Ectodermal cell (in vitro differentiated cells): ENCODE measurements around the gene KAZALD1.
A peak's percentile ranks its signal among the peaks of the same experiment; 100 is the strongest.

Experiments used
- H3K27ac ChIP-seq: 2 replicates; pipeline ENCODE4 v1.7.0; 2013; ENCODE audit warnings: mild to moderate bottlenecking, low read depth, low read length; ENCODE audit not compliant: insufficient read depth, poor library complexity, severe bottlenecking
- H3K27me3 ChIP-seq: 2 replicates; pipeline ENCODE4 v1.7.0; 2013; ENCODE audit warnings: mild to moderate bottlenecking, low read length; ENCODE audit not compliant: insufficient read depth, control insufficient read depth, poor library complexity, severe bottlenecking
- H3K36me3 ChIP-seq: one replicate; pipeline ENCODE4 v1.7.0; 2013; ENCODE audit warnings: low read length; ENCODE audit not compliant: control insufficient read depth, insufficient read depth
- H3K4me1 ChIP-seq: one replicate; pipeline ENCODE4 v1.7.0; 2013; ENCODE audit warnings: low read length; ENCODE audit not compliant: control insufficient read depth, insufficient read depth
- H3K4me3 ChIP-seq: 2 replicates; pipeline ENCODE4 v1.7.0; 2013; ENCODE audit warnings: low read depth, low read length, control low read depth; ENCODE audit not compliant: insufficient read depth
- H3K9me3 ChIP-seq: 2 replicates; pipeline ENCODE4 v1.7.0; 2013; ENCODE audit warnings: mild to moderate bottlenecking, low read length, moderate library complexity; ENCODE audit not compliant: control insufficient read depth
- WGBS, 2 experiments: methylation state at CpG; one replicate each; pipeline ENCODE4 v1.1.7; 2013; ENCODE audit warnings: missing lambda C conversion rate in 2 of 2; 5-methylcytosine and 5-hydroxymethylcytosine counted together

Gene KAZALD1

GRCh38 chr10:101040061-101040460, 21.7 kb upstream of the KAZALD1 start:
- 84 to 87% methylated on average over 3 of the region's 3 CpGs for WGBS, 2 experiments
- Histone ChIP-seq H3K4me1 (peaks cover 7% of the 10 kb centered on the region), H3K9me3 (no peaks in the 10 kb centered on the region), H3K27me3 (peaks cover 62% of the 10 kb centered on the region), H3K27ac (no peak overlapping the region), H3K4me3 (no peak overlapping the region), H3K36me3 (no peaks in the 10 kb centered on the region)

- peaks cover 7% of the 10 kb centered on the region for H3K4me1 ChIP-seq
- H3K36me3 ChIP-seq, result no peaks in the 10 kb centered on the region
- H3K27ac ChIP-seq, result no peak overlapping the region
- H3K27me3 ChIP-seq, result peaks cover 62% of the 10 kb centered on the region
- no peak overlapping the region for H3K4me3 ChIP-seq
- 9 to 56% methylated on average over 1 to 2 of the region's 2 CpGs for WGBS, 2 experiments
- H3K9me3 ChIP-seq, result no peaks in the 10 kb centered on the region
Measured at GRCh38 chr10:101040851-101041250, 20.9 kb upstream of the KAZALD1 start.

GRCh38 chr10:101041252-101041761, 20.5 kb upstream of the KAZALD1 start:
- H3K4me3 ChIP-seq, result no peak overlapping the region
- WGBS, 2 experiments, result 33 to 35% methylated on average over 5 to 6 of the region's 6 CpGs
- no peaks in the 10 kb centered on the region for H3K36me3 ChIP-seq
- peaks cover 7% of the 10 kb centered on the region for H3K4me1 ChIP-seq
- H3K9me3 ChIP-seq, result no peaks in the 10 kb centered on the region
- H3K27me3 ChIP-seq, result peaks cover 62% of the 10 kb centered on the region
- no peak overlapping the region for H3K27ac ChIP-seq

GRCh38 chr10:101042118-101042517, 19.7 kb upstream of the KAZALD1 start:
- no peaks in the 10 kb centered on the region for H3K36me3 ChIP-seq
- 87% methylated on average over 4 of the region's 4 CpGs for WGBS, 2 experiments
- H3K27me3 ChIP-seq, result peaks cover 63% of the 10 kb centered on the region
- peak overlapping the region; percentile 31 for H3K4me3 ChIP-seq
- no peak overlapping the region for H3K27ac ChIP-seq
- no peaks in the 10 kb centered on the region for H3K9me3 ChIP-seq
- H3K4me1 ChIP-seq, result peaks cover 9% of the 10 kb centered on the region

GRCh38 chr10:101042667-101043362, 19.0 kb upstream of the KAZALD1 start:
- no peaks in the 10 kb centered on the region for H3K36me3 ChIP-seq
- H3K4me3 ChIP-seq, result peak overlapping the region; percentile 31
- H3K27me3 ChIP-seq, result peaks cover 65% of the 10 kb centered on the region
- whole genome bisulfite sequencing, 2 experiments, result 4% methylated on average over 40 of the region's 40 CpGs
- peaks cover 14% of the 10 kb centered on the region for H3K4me1 ChIP-seq
- no peaks in the 10 kb centered on the region for H3K9me3 ChIP-seq
- H3K27ac ChIP-seq, result no peak overlapping the region

- no peaks in the 10 kb centered on the region for H3K36me3 ChIP-seq
- no peaks in the 10 kb centered on the region for H3K9me3 ChIP-seq
- H3K4me1 ChIP-seq, result peaks cover 14% of the 10 kb centered on the region
- H3K27me3 ChIP-seq, result peaks cover 67% of the 10 kb centered on the region
- peak overlapping the region; percentile 31 for H3K4me3 ChIP-seq
- H3K27ac ChIP-seq, result no peak overlapping the region
- 31 to 34% methylated on average over 2 of the region's 2 CpGs for WGBS, 2 experiments
Measured at GRCh38 chr10:101043363-101043707, 18.5 kb upstream of the KAZALD1 start.

- Histone ChIP-seq H3K27ac (no peak overlapping the region), H3K9me3 (no peaks in the 10 kb centered on the region), H3K27me3 (peaks cover 72% of the 10 kb centered on the region), H3K36me3 (no peaks in the 10 kb centered on the region), H3K4me3 (no peak overlapping the region), H3K4me1 (peaks cover 14% of the 10 kb centered on the region)
- 82 to 85% methylated on average over 2 of the region's 2 CpGs for WGBS, 2 experiments
Measured at GRCh38 chr10:101044117-101044516, 17.7 kb upstream of the KAZALD1 start.

GRCh38 chr10:101046332-101047238, 15.2 kb upstream of the KAZALD1 start:
- no peaks in the 10 kb centered on the region for H3K36me3 ChIP-seq
- H3K9me3 ChIP-seq, result no peaks in the 10 kb centered on the region
- H3K4me3 ChIP-seq, result no peak overlapping the region
- peaks cover 18% of the 10 kb centered on the region for H3K4me1 ChIP-seq
- WGBS, 2 experiments, result 12 to 16% methylated on average over 25 of the region's 25 CpGs
- peaks cover 84% of the 10 kb centered on the region for H3K27me3 ChIP-seq
- H3K27ac ChIP-seq, result no peak overlapping the region

- H3K4me1 ChIP-seq, result peaks cover 18% of the 10 kb centered on the region
- H3K27ac ChIP-seq, result no peak overlapping the region
- 8 to 11% methylated on average over 16 of the region's 16 CpGs for WGBS, 2 experiments
- no peaks in the 10 kb centered on the region for H3K9me3 ChIP-seq
- no peaks in the 10 kb centered on the region for H3K36me3 ChIP-seq
- H3K4me3 ChIP-seq, result no peak overlapping the region
- H3K27me3 ChIP-seq, result peaks cover 89% of the 10 kb centered on the region
Measured at GRCh38 chr10:101047268-101047667, 14.5 kb upstream of the KAZALD1 start.
